ENCODE data around the gene SERTM2. TPM values are rescaled to one million over a fixed set of nuclear protein-coding genes. Genes with fewer than 3 reads are reported as not detected.

Gene SERTM2
- total and polyA plus RNA-seq, 2 of the 8 experiments (the other 6 are each of a cell fraction or from before 2014, with no cell fraction given) = 0.45 to 0.58 TPM

- no peak for DNase-seq (ENCODE audit: low read depth in 1 of 2, low spot score in 2 of 2)
These were observed 56.9 kb downstream of the SERTM2 start for GRCh38 chrX:111568354-111568753.

More at GRCh38 chrX:111568354-111568753, 56.9 kb downstream of the SERTM2 start:
- no peak overlapping the region for H3K14ac ChIP-seq (ENCODE audit: insufficient read length)
- H4K8ac ChIP-seq (ENCODE audit: extremely low read depth, insufficient read depth, low read length) = no peak overlapping the region
- H3K4me1 ChIP-seq (replicated peaks in 1 of 4; ENCODE audit: control insufficient read depth in 3 of 4, insufficient read depth in 4 of 4, low read length in 3 of 4) = peaks cover 0 to 2% (median 0%) of the 10 kb centered on the region in 4 experiments; a peak in 1 of 7 replicates
- H3K79me2 ChIP-seq (ENCODE audit: control insufficient read depth in 1 of 2, insufficient read depth in 2 of 2, low read length in 2 of 2) = no peaks in the 10 kb centered on the region
- no peak overlapping the region for H3K4me3 ChIP-seq (ENCODE audit: extremely low read depth in 1 of 4, insufficient read depth in 2 of 4, low read depth in 3 of 4, low read length in 4 of 4)
- CTCF ChIA-PET (ENCODE audit: partially characterized antibody) = interaction anchor here (0.7 to 1.4 kb wide), 9 partner anchors 8 to 214 kb away, joined by 3 to 4 read pairs (median 3); no protein-coding TSS in a partner anchor
- no peaks in the 10 kb centered on the region for H3K79me1 ChIP-seq (ENCODE audit: low read depth, low read length)
- H3K27ac ChIP-seq (ENCODE audit: low read depth, low read length) = no peak overlapping the region
- WGBS, 2 experiments (ENCODE audit: extremely low coverage in 1 of 2, insufficient coverage in 1 of 2, insufficient read length in 1 of 2, insufficient replicate concordance in 2 of 2, low coverage in 1 of 2, low lambda C conversion rate in 2 of 2, missing lambda C conversion rate in 1 of 2) = 90% methylated on average over 4 of the region's 4 CpGs; no CpG with 5 or more reads in 1 of the 2 experiments
- no peak overlapping the region for H4K5ac ChIP-seq (ENCODE audit: insufficient read length, low read depth, low read length)
- no peak overlapping the region for H2BK20ac ChIP-seq (ENCODE audit: low read length)
- no peak overlapping the region for H2BK120ac ChIP-seq (replicated peaks; ENCODE audit: low read depth, low read length)
- H2BK12ac ChIP-seq (ENCODE audit: low read depth, low read length) = no peak overlapping the region
- no peaks in the 10 kb centered on the region for H3K27me3 ChIP-seq (replicated peaks in 1 of 4; ENCODE audit: control insufficient read depth in 3 of 4, extremely low read depth in 1 of 4, insufficient read depth in 3 of 4, low read length in 3 of 4)
- no peaks in the 10 kb centered on the region for H4K20me1 ChIP-seq (replicated peaks in 1 of 2; ENCODE audit: control insufficient read depth in 1 of 2, insufficient read depth in 2 of 2, low read length in 2 of 2)
- POLR2A ChIA-PET (ENCODE audit: partially characterized antibody) = interaction anchor here (0.7 to 1.0 kb wide), 4 partner anchors 9 to 113 kb away, joined by 3 read pairs; partner anchors contain the start of gene ALG13
- no peak overlapping the region for H2AK5ac ChIP-seq (ENCODE audit: low read depth, low read length)
- no peak overlapping the region for H3K18ac ChIP-seq (ENCODE audit: extremely low read depth, low read length)
- no peak overlapping the region for H2AFZ ChIP-seq (ENCODE audit: low read length)
- H2BK15ac ChIP-seq (ENCODE audit: low read length) = no peak overlapping the region
- H3K56ac ChIP-seq (replicated peaks; ENCODE audit: insufficient read length, low read depth, low read length) = no peak overlapping the region
- H4K91ac ChIP-seq (replicated peaks; ENCODE audit: insufficient read length, low read length) = no peak overlapping the region
- no peak overlapping the region for H3K4me2 ChIP-seq (ENCODE audit: insufficient read depth in 1 of 2, low read depth in 2 of 2, low read length in 2 of 2)
- H3K36me3 ChIP-seq (ENCODE audit: control insufficient read depth in 2 of 4, insufficient read depth in 4 of 4, low read length in 3 of 4) = no peaks in the 10 kb centered on the region
- no peak overlapping the region for H2BK5ac ChIP-seq (ENCODE audit: low read depth, low read length)
- no peak for TF ChIP-seq BRCA1 (IDR thresholded peaks at IDR 0.05; ENCODE audit: low read depth, low read length)
- peak in 2 of 3 experiments; percentile 46 to 61; a peak in 3 of 4 replicates for TF ChIP-seq CTCF (IDR thresholded peaks at IDR 0.05; ENCODE audit: control extremely low read depth in 1 of 3, insufficient read depth in 1 of 3, low read depth in 1 of 3, low read length in 3 of 3)
- no peak for TF ChIP-seq NRF1 (IDR thresholded peaks at IDR 0.05; ENCODE audit: low read depth, low read length)
- TF ChIP-seq ATF2 (IDR thresholded peaks at IDR 0.05; ENCODE audit: low read length) = no peak
- peak; percentile 29 to 62 for TF ChIP-seq RAD21 (IDR thresholded peaks at IDR 0.05 in 1 of 2, conservative IDR thresholded peaks at IDR 0.05 in 1 of 2; ENCODE audit: low read depth in 2 of 2, low read length in 2 of 2)
- no peak overlapping the region for H3K23ac ChIP-seq (ENCODE audit: insufficient read length)
- H3K23me2 ChIP-seq (ENCODE audit: low read depth, low read length) = no peaks in the 10 kb centered on the region
- H3K9me3 ChIP-seq (ENCODE audit: insufficient read depth in 2 of 2, low read depth in 1 of 2, low read length in 1 of 2) = no peaks in the 10 kb centered on the region
- H3K4ac ChIP-seq (replicated peaks; ENCODE audit: insufficient read length, low read depth, low read length) = no peak overlapping the region
- H3K9ac ChIP-seq (replicated peaks in 1 of 4; ENCODE audit: extremely low read depth in 1 of 4, low read depth in 3 of 4, low read length in 3 of 4) = no peak overlapping the region
- FAIRE-seq = peak; percentile 93
